Kidney epithelial cell (primary cell): ENCODE data around the gene DGKD. TPM values are rescaled to one million over a fixed set of nuclear protein-coding genes. Genes with fewer than 3 reads are reported as not detected.

Experiments
- DNase-seq: peaks from one replicate; pipeline ENCODE4 v3.0.0-alpha.2; 2010; ENCODE audit warnings: low read depth
- H3K27me3 ChIP-seq: 2 replicates; pipeline ENCODE4 v1.6.0; 2011; ENCODE audit warnings: low read length; ENCODE audit not compliant: control insufficient read depth, insufficient read depth
- H3K36me3 ChIP-seq: 2 replicates; pipeline ENCODE4 v1.5.1; 2011; ENCODE audit warnings: low read length; ENCODE audit not compliant: control insufficient read depth, insufficient read depth
- H3K4me3 ChIP-seq: 2 replicates; pipeline ENCODE4 v1.5.1; 2011; ENCODE audit warnings: low read depth, mild to moderate bottlenecking, control low read depth, low read length
- total RNA-seq: library from RNA; depleted of rRNA; stranded (reverse); fragments of >200 nt; gene quantifications from 2 replicates; pipeline ENCODE4 v1.2.3, GENCODE V29; 2015
- TF ChIP-seq, protein P1 (sequence below): IDR thresholded peaks from 2 replicates; pipeline ENCODE4 v1.5.1; 2011; ENCODE audit warnings: mild to moderate bottlenecking, moderate library complexity, low read length, control low read depth, inconsistent platforms; ENCODE audit not compliant: insufficient read depth, poor library complexity, severe bottlenecking

The DGKD gene
- total RNA-seq, 1 donor from 2014 or later: 16.0 TPM

DNA sequence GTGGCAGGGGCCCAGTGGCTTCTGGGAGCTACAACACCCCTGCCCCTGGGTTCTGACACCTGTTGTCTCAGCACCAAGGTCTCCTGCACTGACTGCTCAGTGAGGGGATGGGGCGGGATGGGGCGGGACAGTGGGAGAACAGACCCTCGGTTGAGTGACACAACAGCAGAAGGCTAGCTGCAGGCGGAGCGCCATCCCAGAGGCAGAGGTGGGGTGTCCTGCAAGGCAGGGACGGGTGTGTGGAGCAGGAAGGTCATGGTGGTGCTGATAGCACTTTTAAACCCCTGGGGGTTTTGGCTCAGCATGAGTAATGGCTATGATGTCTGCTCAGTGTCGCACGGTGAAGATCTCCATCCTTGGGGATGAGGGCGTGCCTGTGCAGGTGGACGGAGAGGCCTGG, 105.1 kb downstream of the DGKD start:
- H3K27me3 ChIP-seq: no peaks in the 10 kb centered on the region
- no peaks in the 10 kb centered on the region for H3K36me3 ChIP-seq
- TF ChIP-seq, protein P1, sequence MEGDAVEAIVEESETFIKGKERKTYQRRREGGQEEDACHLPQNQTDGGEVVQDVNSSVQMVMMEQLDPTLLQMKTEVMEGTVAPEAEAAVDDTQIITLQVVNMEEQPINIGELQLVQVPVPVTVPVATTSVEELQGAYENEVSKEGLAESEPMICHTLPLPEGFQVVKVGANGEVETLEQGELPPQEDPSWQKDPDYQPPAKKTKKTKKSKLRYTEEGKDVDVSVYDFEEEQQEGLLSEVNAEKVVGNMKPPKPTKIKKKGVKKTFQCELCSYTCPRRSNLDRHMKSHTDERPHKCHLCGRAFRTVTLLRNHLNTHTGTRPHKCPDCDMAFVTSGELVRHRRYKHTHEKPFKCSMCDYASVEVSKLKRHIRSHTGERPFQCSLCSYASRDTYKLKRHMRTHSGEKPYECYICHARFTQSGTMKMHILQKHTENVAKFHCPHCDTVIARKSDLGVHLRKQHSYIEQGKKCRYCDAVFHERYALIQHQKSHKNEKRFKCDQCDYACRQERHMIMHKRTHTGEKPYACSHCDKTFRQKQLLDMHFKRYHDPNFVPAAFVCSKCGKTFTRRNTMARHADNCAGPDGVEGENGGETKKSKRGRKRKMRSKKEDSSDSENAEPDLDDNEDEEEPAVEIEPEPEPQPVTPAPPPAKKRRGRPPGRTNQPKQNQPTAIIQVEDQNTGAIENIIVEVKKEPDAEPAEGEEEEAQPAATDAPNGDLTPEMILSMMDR: no peak
- H3K4me3 ChIP-seq: no peak overlapping the region
- DNase-seq: no peak

- TF ChIP-seq, protein P1: no peak
- Histone ChIP-seq H3K27me3 (no peaks in the 10 kb centered on the region), H3K4me3 (no peak overlapping the region), H3K36me3 (no peaks in the 10 kb centered on the region)
- no peak for DNase-seq
Observed at GRCh38 chr2:233460726-233461441, 106.6 kb downstream of the DGKD start.

- no peak overlapping the region for H3K4me3 ChIP-seq
- no peaks in the 10 kb centered on the region for H3K27me3 ChIP-seq
- TF ChIP-seq, protein P1: no peak
- DNase-seq: no peak
- no peaks in the 10 kb centered on the region for H3K36me3 ChIP-seq
Observed at GRCh38 chr2:233461481-233461891, 107.2 kb downstream of the DGKD start.

DNA sequence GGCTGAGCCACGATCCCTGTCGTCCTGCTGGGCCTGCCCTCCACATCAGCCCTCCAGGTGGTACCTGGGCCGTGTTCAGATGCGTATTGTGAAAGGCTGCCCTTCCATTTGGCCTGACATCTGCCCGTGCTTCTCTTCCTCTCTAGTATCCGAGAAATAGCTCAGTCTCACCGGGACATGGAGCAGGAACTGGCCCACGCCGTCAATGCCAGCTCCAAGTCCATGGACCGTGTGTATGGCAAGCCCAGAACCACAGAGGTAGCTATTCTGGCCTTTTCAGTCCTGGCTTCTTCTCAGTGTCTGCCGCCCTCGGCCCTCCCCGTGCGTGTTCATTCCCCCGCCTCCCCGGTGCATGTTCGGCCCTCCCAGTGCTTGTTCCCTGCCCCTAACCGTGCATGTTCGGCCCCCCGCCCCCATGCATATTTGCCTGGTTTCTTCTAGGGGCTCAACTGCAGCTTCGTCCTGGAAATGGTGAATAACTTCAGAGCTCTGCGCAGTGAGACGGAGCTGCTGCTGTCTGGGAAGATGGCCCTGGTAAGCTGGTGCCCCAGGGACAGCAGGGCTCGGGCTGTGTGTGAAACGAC, 108.0 kb downstream of the DGKD start:
- Histone ChIP-seq H3K36me3 (no peaks in the 10 kb centered on the region), H3K27me3 (no peaks in the 10 kb centered on the region), H3K4me3 (no peak overlapping the region)
- no peak for DNase-seq
- TF ChIP-seq, protein P1: no peak

GRCh38 chr2:233462826-233463470, 108.7 kb downstream of the DGKD start:
- Histone ChIP-seq H3K36me3 (no peaks in the 10 kb centered on the region), H3K27me3 (no peaks in the 10 kb centered on the region), H3K4me3 (no peak overlapping the region)
- no peak for DNase-seq
- TF ChIP-seq, protein P1: no peak
